ENCODE data around the gene RIC8A. TPM values are rescaled to one million over a fixed set of nuclear protein-coding genes. Genes with fewer than 3 reads are reported as not detected.

Gene RIC8A
- total RNA-seq, 1 donor from 2014 or later: 45.0 TPM

- peaks cover 12% of the 10 kb centered on the region for H3F3A ChIP-seq (ENCODE audit: low read depth)
- no peak overlapping the region for H3K9ac ChIP-seq
- no peaks in the 10 kb centered on the region for H3K9me3 ChIP-seq (ENCODE audit: low read depth)
- H3K4me1 ChIP-seq: peaks cover 11% of the 10 kb centered on the region
- peaks cover 41% of the 10 kb centered on the region for H3K79me2 ChIP-seq (ENCODE audit: low read depth)
- no peak for TF ChIP-seq EZH2phosphoT487 (IDR thresholded peaks at IDR 0.05)
- H4K20me1 ChIP-seq (ENCODE audit: low read depth): peaks cover 19% of the 10 kb centered on the region
- Mint-ChIP-seq H3K9me3 (no peaks in the 10 kb centered on the region), H3K4me3 (peak overlapping the region; percentile 68), H3K27ac (no peak overlapping the region), H3K4me1 (peaks cover 19% of the 10 kb centered on the region), H3K36me3 (peaks cover 19% of the 10 kb centered on the region), H3K27me3 (ENCODE audit: insufficient read depth, low read depth) (peaks cover 2% of the 10 kb centered on the region)
- H3K4me2 ChIP-seq: no peak overlapping the region
- H3K27me3 ChIP-seq: no peaks in the 10 kb centered on the region
- no peak overlapping the region for H3K4me3 ChIP-seq
- no peak for DNase-seq (ENCODE audit: low spot score)
- no peak overlapping the region for H2AFZ ChIP-seq (replicated peaks)
- H3K36me3 ChIP-seq: no peaks in the 10 kb centered on the region
- no peak overlapping the region for H3K27ac ChIP-seq
Observed at GRCh38 chr11:210803-211180, 3.3 kb downstream of the RIC8A start.

GRCh38 chr11:211295-211694, 3.8 kb downstream of the RIC8A start:
- H3F3A ChIP-seq (ENCODE audit: low read depth): peaks cover 17% of the 10 kb centered on the region
- TF ChIP-seq CTCF (IDR thresholded peaks at IDR 0.05) (no peak), EZH2 (IDR thresholded peaks at IDR 0.05) (no peak), EZH2phosphoT487 (IDR thresholded peaks at IDR 0.05) (no peak)
- H3K9me3 Mint-ChIP-seq: no peaks in the 10 kb centered on the region
- no peak overlapping the region for H3K4me2 ChIP-seq
- peaks cover 36% of the 10 kb centered on the region for H3K79me2 ChIP-seq (ENCODE audit: low read depth)
- no peak overlapping the region for H3K9ac ChIP-seq
- H3K36me3 Mint-ChIP-seq: peaks cover 19% of the 10 kb centered on the region
- H2AFZ ChIP-seq (replicated peaks): no peak overlapping the region
- no peak overlapping the region for H3K4me3 ChIP-seq
- H4K20me1 ChIP-seq (ENCODE audit: low read depth): peaks cover 14% of the 10 kb centered on the region
- H3K36me3 ChIP-seq: no peaks in the 10 kb centered on the region
- H3K27me3 Mint-ChIP-seq (ENCODE audit: insufficient read depth, low read depth): peaks cover 2% of the 10 kb centered on the region
- H3K9me3 ChIP-seq (ENCODE audit: low read depth): no peaks in the 10 kb centered on the region
- H3K27ac ChIP-seq: no peak overlapping the region
- no peaks in the 10 kb centered on the region for H3K27me3 ChIP-seq
- H3K4me1 ChIP-seq: peaks cover 9% of the 10 kb centered on the region
- peaks cover 14% of the 10 kb centered on the region for H3K4me1 Mint-ChIP-seq
- no peak for DNase-seq (ENCODE audit: low spot score)
- H3K27ac Mint-ChIP-seq: no peak overlapping the region
- H3K4me3 Mint-ChIP-seq: peak overlapping the region; percentile 68

GRCh38 chr11:211741-212140, 4.2 kb downstream of the RIC8A start:
- no peak overlapping the region for H3K4me3 ChIP-seq
- no peaks in the 10 kb centered on the region for H3K9me3 ChIP-seq (ENCODE audit: low read depth)
- H3K27ac Mint-ChIP-seq: no peak overlapping the region
- peaks cover 13% of the 10 kb centered on the region for H3K4me1 Mint-ChIP-seq
- no peak overlapping the region for H3K4me2 ChIP-seq
- H3K9ac ChIP-seq: no peak overlapping the region
- peaks cover 22% of the 10 kb centered on the region for H3F3A ChIP-seq (ENCODE audit: low read depth)
- no peaks in the 10 kb centered on the region for H3K36me3 ChIP-seq
- no peak overlapping the region for H2AFZ ChIP-seq (replicated peaks)
- H3K9me3 Mint-ChIP-seq: no peaks in the 10 kb centered on the region
- H3K79me2 ChIP-seq (ENCODE audit: low read depth): peaks cover 32% of the 10 kb centered on the region
- H3K27me3 ChIP-seq: no peaks in the 10 kb centered on the region
- H3K36me3 Mint-ChIP-seq: peaks cover 19% of the 10 kb centered on the region
- no peak for DNase-seq (ENCODE audit: low spot score)
- peaks cover 10% of the 10 kb centered on the region for H4K20me1 ChIP-seq (ENCODE audit: low read depth)
- peaks cover 6% of the 10 kb centered on the region for H3K4me1 ChIP-seq
- no peak overlapping the region for H3K4me3 Mint-ChIP-seq
- peaks cover 2% of the 10 kb centered on the region for H3K27me3 Mint-ChIP-seq (ENCODE audit: insufficient read depth, low read depth)
- no peak overlapping the region for H3K27ac ChIP-seq
- TF ChIP-seq CTCF (IDR thresholded peaks at IDR 0.05): no peak
- no peak for TF ChIP-seq EZH2phosphoT487 (IDR thresholded peaks at IDR 0.05)
- TF ChIP-seq EZH2 (IDR thresholded peaks at IDR 0.05): no peak

GRCh38 chr11:212150-213100, 4.9 kb downstream of the RIC8A start:
- Mint-ChIP-seq H3K4me1 (peaks cover 13% of the 10 kb centered on the region), H3K9me3 (no peaks in the 10 kb centered on the region), H3K4me3 (peak overlapping the region; percentile 55), H3K27me3 (ENCODE audit: insufficient read depth, low read depth) (peaks cover 2% of the 10 kb centered on the region), H3K27ac (no peak overlapping the region), H3K36me3 (peaks cover 19% of the 10 kb centered on the region)
- H3K27me3 ChIP-seq: no peaks in the 10 kb centered on the region
- H3K9ac ChIP-seq: no peak overlapping the region
- peaks cover 6% of the 10 kb centered on the region for H3K4me1 ChIP-seq
- H3K4me2 ChIP-seq: no peak overlapping the region
- DNase-seq (ENCODE audit: low spot score): no peak
- peaks cover 21% of the 10 kb centered on the region for H3F3A ChIP-seq (ENCODE audit: low read depth)
- no peak overlapping the region for H2AFZ ChIP-seq (replicated peaks)
- peaks cover 7% of the 10 kb centered on the region for H4K20me1 ChIP-seq (ENCODE audit: low read depth)
- H3K36me3 ChIP-seq: no peaks in the 10 kb centered on the region
- no peak overlapping the region for H3K4me3 ChIP-seq
- peaks cover 28% of the 10 kb centered on the region for H3K79me2 ChIP-seq (ENCODE audit: low read depth)
- no peak overlapping the region for H3K27ac ChIP-seq
- no peaks in the 10 kb centered on the region for H3K9me3 ChIP-seq (ENCODE audit: low read depth)
- TF ChIP-seq EZH2 (IDR thresholded peaks at IDR 0.05) (no peak), EZH2phosphoT487 (IDR thresholded peaks at IDR 0.05) (no peak), CTCF (IDR thresholded peaks at IDR 0.05) (no peak)
